Karpas-422 (cell line): ENCODE data around the gene SLC16A6. TPM values are rescaled to one million over a fixed set of nuclear protein-coding genes. Genes with fewer than 3 reads are reported as not detected.
"Not testable (repeated sequence)": the region's sequence is repeated elsewhere in the genome, so short reads cannot be mapped to it uniquely, and the experiment has no call there.

Experiments used
- DNase-seq: peaks from one replicate; pipeline ENCODE4 v3.0.0-alpha.2; 2015
- H2AFZ ChIP-seq: fragments of 200-600 bp; sonication (generic); 2 replicates; pipeline ENCODE4 v1.6.1; 2014; ENCODE audit warnings: antibody characterized with exemption, low read length, mixed read lengths
- H3K27ac ChIP-seq: fragments of 200-600 bp; sonication (generic); 2 replicates; pipeline ENCODE4 v1.5.1; 2014; ENCODE audit warnings: mild to moderate bottlenecking, low read length, moderate library complexity
- H3K27me3 ChIP-seq: fragments of 200-600 bp; sonication (generic); 2 replicates; pipeline ENCODE4 v1.6.1; 2014; ENCODE audit warnings: low read length, mixed read lengths
- H3K36me3 ChIP-seq: fragments of 200-600 bp; sonication (generic); 2 replicates; pipeline ENCODE4 v1.6.1; 2014; ENCODE audit warnings: low read length, mixed read lengths; ENCODE audit not compliant: insufficient read depth
- H3K4me1 ChIP-seq: fragments of 200-600 bp; sonication (generic); 2 replicates; pipeline ENCODE4 v1.6.1; 2014; ENCODE audit warnings: mild to moderate bottlenecking, low read length, mixed read lengths
- H3K4me2 ChIP-seq: fragments of 200-600 bp; sonication (generic); 2 replicates; pipeline ENCODE4 v1.6.1; 2014; ENCODE audit warnings: low read length, low read depth, mild to moderate bottlenecking; ENCODE audit not compliant: poor library complexity, severe bottlenecking
- H3K4me3 ChIP-seq: fragments of 200-600 bp; sonication (generic); 2 replicates; pipeline ENCODE4 v1.5.1; 2014; ENCODE audit warnings: mild to moderate bottlenecking, antibody characterized with exemption, low read length, mixed read lengths
- H3K79me2 ChIP-seq: fragments of 200-600 bp; sonication (generic); 2 replicates; pipeline ENCODE4 v1.6.1; 2014; ENCODE audit warnings: mild to moderate bottlenecking, low read length, mixed read lengths
- H3K9ac ChIP-seq: fragments of 200-600 bp; sonication (generic); 2 replicates; pipeline ENCODE4 v1.6.0; 2014; ENCODE audit warnings: low read length
- H3K9me2 ChIP-seq: fragments of 200-600 bp; sonication (generic), shearing (Covaris generic); replicated peaks from 2 replicates; pipeline ENCODE4 v1.6.0; 2014; ENCODE audit warnings: mild to moderate bottlenecking, low read length, moderate library complexity; ENCODE audit not compliant: insufficient read depth
- H3K9me3 ChIP-seq: fragments of 300-700, 200-600 bp; sonication (generic); 2 replicates; pipeline ENCODE4 v1.6.1; 2014; ENCODE audit warnings: low read length, mixed read lengths
- H4K20me1 ChIP-seq: fragments of 200-600 bp; sonication (generic); 2 replicates; pipeline ENCODE4 v1.6.1; 2014; ENCODE audit warnings: mild to moderate bottlenecking, antibody characterized with exemption, low read length, low read depth; ENCODE audit not compliant: insufficient read depth
- total RNA-seq: library from RNA; depleted of rRNA; stranded (reverse); fragments of >200 nt; shearing (Covaris generic); gene quantifications from 2 replicates; pipeline ENCODE4 v1.2.3, GENCODE V29; 2014; ENCODE audit warnings: low replicate concordance

Gene SLC16A6
- total RNA-seq, 1 experiment from 2014 or later: 59.9 TPM

- H3K4me1 ChIP-seq: peaks cover 63% of the 10 kb centered on the region
- H3K9ac ChIP-seq: peak within 1 kb of the TSS; percentile 91
- H3K9me3 ChIP-seq: no peaks in the 10 kb centered on the region
- no peaks in the 10 kb centered on the region for H3K9me2 ChIP-seq
- H3K36me3 ChIP-seq: peaks cover 26% of the 10 kb centered on the region; the same call in 1 of the 2 replicates
- H4K20me1 ChIP-seq: no peaks in the 10 kb centered on the region
- peaks cover 53% of the 10 kb centered on the region for H3K79me2 ChIP-seq
- DNase-seq: peak; percentile 98
- H3K4me3 ChIP-seq: peak within 1 kb of the TSS; percentile 78
- H2AFZ ChIP-seq: no peak within 1 kb of the TSS
- no peaks in the 10 kb centered on the region for H3K27me3 ChIP-seq
- peak within 1 kb of the TSS; percentile 98 for H3K27ac ChIP-seq
- peak within 1 kb of the TSS; percentile 76 for H3K4me2 ChIP-seq
Measured at GRCh38 chr17:68247445-68248198, 43.3 kb downstream of the SLC16A6 start, which contains the start of gene AMZ2. Gene AMZ2 (plus strand): TSS chr17:68248043. CDS start chr17:68250188, 2,145 bp downstream.

- no peaks in the 10 kb centered on the region for H3K9me2 ChIP-seq
- peak overlapping the region; percentile 98 for H3K27ac ChIP-seq
- peak; percentile 57 for DNase-seq
- peak overlapping the region; percentile 91 for H3K9ac ChIP-seq
- H2AFZ ChIP-seq: no peak overlapping the region
- H3K9me3 ChIP-seq: no peaks in the 10 kb centered on the region
- peaks cover 15% of the 10 kb centered on the region; the same call in 1 of the 2 replicates for H3K36me3 ChIP-seq
- H3K27me3 ChIP-seq: no peaks in the 10 kb centered on the region
- peaks cover 46% of the 10 kb centered on the region for H3K79me2 ChIP-seq
- H3K4me2 ChIP-seq: peak overlapping the region; percentile 76
- peaks cover 52% of the 10 kb centered on the region for H3K4me1 ChIP-seq
- peak overlapping the region; percentile 78 for H3K4me3 ChIP-seq
- no peaks in the 10 kb centered on the region for H4K20me1 ChIP-seq
Measured at GRCh38 chr17:68246271-68247028, 44.5 kb downstream of the SLC16A6 start.

GRCh38 chr17:68239632-68240366 is 51.1 kb downstream of the SLC16A6 start:
- Histone ChIP-seq H4K20me1 (no peaks in the 10 kb centered on the region), H2AFZ (no peak overlapping the region), H3K4me1 (peaks cover 66% of the 10 kb centered on the region), H3K27ac (peak overlapping the region; percentile 100), H3K4me2 (peak overlapping the region; percentile 86), H3K36me3 (no peaks in the 10 kb centered on the region), H3K9me2 (no peaks in the 10 kb centered on the region), H3K4me3 (peak overlapping the region; percentile 58), H3K79me2 (peaks cover 36% of the 10 kb centered on the region), H3K9me3 (no peaks in the 10 kb centered on the region), H3K27me3 (no peaks in the 10 kb centered on the region), H3K9ac (peak overlapping the region; percentile 76)
- DNase-seq: peak; percentile 76

DNA sequence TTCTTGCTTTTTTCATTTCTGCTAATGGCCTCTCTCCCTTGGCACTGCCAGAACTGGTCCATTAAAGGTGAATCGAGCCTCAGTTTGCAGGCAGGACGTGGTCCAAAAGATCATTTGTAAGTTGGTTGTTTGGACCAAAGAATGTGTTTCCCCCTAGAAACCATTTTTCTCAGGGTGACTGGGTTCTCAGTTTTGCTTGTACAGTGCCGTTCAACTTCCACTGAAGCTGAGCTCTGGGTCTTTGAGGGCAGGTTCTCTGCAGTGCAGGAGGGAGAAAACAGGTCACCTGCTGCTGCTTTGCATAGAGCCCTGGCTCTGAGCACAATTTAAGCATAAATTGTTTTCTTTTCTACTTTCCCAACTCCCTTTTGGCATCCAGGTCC is 52.1 kb downstream of the SLC16A6 start:
- Histone ChIP-seq H3K27ac (peak overlapping the region; percentile 100), H2AFZ (no peak overlapping the region), H3K9me3 (no peaks in the 10 kb centered on the region), H3K4me1 (peaks cover 68% of the 10 kb centered on the region), H3K79me2 (peaks cover 43% of the 10 kb centered on the region), H4K20me1 (no peaks in the 10 kb centered on the region), H3K4me3 (peak overlapping the region; percentile 58), H3K36me3 (no peaks in the 10 kb centered on the region), H3K4me2 (peak overlapping the region; percentile 86), H3K9ac (peak overlapping the region; percentile 76), H3K9me2 (no peaks in the 10 kb centered on the region), H3K27me3 (no peaks in the 10 kb centered on the region)
- DNase-seq: peak; percentile 66

DNA sequence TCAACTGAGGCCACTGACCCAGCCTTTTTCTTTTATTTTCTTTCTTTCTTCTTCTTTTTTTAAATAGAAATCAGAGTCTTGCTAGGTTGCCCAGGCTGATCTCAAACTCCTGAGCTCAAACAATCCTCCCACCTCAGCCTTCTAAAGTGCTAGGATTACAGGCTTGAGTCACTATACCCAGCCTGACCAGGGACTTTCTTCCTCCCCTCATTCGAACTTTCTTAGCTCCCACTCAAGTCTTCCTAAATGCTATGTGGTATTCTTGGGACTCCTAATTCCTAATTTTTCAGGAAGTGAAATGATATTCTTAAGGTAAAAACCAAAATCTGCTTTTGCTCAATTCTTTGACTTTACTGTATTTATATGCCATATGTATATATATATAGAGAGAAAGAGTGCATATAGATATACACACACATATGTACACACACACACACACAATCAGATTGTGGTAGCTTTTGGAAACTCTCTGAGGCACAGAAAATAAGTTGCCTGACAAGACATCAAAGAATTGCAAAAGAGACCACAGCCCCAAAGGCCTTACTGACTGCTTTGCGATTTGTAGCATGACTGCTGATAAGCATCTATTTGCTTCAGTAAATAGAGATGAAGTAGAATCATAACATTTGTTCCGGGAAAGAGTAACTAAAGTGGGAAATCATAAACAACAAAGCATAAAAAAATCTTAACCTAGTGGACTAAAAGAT is 52.6 kb downstream of the SLC16A6 start:
- Histone ChIP-seq H3K79me2 (peaks cover 40% of the 10 kb centered on the region), H3K4me3 (peak overlapping the region; percentile 58), H3K4me2 (peak overlapping the region; percentile 86), H3K27ac (peak overlapping the region; percentile 100), H2AFZ (no peak overlapping the region), H4K20me1 (no peaks in the 10 kb centered on the region), H3K9me2 (no peaks in the 10 kb centered on the region), H3K4me1 (peaks cover 68% of the 10 kb centered on the region), H3K9me3 (no peaks in the 10 kb centered on the region), H3K27me3 (no peaks in the 10 kb centered on the region), H3K36me3 (no peaks in the 10 kb centered on the region), H3K9ac (peak overlapping the region; percentile 76)
- no peak for DNase-seq

GRCh38 chr17:68237369-68238163 is 53.4 kb downstream of the SLC16A6 start:
- not testable (repeated sequence) for H3K9me2 ChIP-seq, H3K36me3 ChIP-seq, H4K20me1 ChIP-seq, H3K9me3 ChIP-seq, H2AFZ ChIP-seq, H3K27me3 ChIP-seq
- peak overlapping the region; percentile 100 for H3K27ac ChIP-seq
- peak overlapping the region; percentile 76 for H3K9ac ChIP-seq
- peaks cover 45% of the 10 kb centered on the region for H3K79me2 ChIP-seq
- H3K4me2 ChIP-seq: peak overlapping the region; percentile 86
- DNase-seq: peak; percentile 92
- H3K4me1 ChIP-seq: peaks cover 68% of the 10 kb centered on the region
- H3K4me3 ChIP-seq: peak overlapping the region; percentile 58

DNA sequence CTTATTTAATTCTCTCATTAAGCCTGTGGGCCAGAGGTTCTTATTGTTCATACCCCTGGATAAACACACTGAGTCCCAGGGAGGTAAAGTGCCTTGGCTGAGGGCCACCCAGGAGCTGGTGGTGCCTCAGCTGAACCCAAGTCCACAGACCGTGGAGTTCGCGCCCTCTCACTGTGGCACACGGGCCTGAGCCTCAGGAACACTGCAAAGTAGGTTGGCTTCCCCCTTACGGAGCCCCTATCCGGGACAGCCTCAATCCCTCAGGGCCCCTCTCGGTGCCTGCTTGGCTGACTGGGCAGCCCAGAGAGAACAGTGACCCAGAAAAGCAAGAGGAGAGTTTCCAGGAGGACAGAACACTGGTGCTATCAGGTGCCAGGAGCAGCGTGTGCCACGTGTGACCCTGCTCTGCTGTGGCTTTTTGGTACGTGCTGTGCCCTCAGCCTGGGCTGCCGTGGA is 55.6 kb downstream of the SLC16A6 start:
- H3K79me2 ChIP-seq: peaks cover 45% of the 10 kb centered on the region
- H3K4me3 ChIP-seq, H3K27me3 ChIP-seq, H3K36me3 ChIP-seq, H3K9me3 ChIP-seq, H2AFZ ChIP-seq, H4K20me1 ChIP-seq, DNase-seq, H3K4me2 ChIP-seq, H3K9me2 ChIP-seq: not testable (repeated sequence)
- peak overlapping the region; percentile 100 for H3K27ac ChIP-seq
- peak overlapping the region; percentile 32; the same call in 1 of the 2 replicates for H3K9ac ChIP-seq
- H3K4me1 ChIP-seq: peaks cover 59% of the 10 kb centered on the region
